ENCODE results near the gene TFB1M.

DNA sequence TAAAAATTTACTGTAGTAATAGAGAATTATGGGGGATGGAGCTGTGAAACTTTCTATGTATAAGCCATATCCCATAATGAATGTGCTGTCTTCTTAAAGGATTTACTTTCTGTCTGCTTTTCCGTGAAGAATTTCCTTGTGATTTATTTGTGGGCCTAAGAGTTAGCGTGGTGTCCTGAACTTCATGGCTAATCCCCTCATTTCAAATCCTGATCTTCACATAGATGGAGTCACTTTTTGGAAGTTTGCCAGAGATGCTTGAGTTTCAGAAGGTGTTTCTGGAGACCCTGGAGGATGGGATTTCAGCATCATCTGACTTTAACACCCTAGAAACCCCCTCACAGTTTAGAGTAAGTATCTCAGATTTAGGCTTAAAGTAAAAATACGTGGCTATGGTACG lies 69.8 kb downstream of the TFB1M start:
- no peak for TF ChIP-seq POLR2A (IDR thresholded peaks at IDR 0.05)
- TF ChIP-seq, protein P1, sequence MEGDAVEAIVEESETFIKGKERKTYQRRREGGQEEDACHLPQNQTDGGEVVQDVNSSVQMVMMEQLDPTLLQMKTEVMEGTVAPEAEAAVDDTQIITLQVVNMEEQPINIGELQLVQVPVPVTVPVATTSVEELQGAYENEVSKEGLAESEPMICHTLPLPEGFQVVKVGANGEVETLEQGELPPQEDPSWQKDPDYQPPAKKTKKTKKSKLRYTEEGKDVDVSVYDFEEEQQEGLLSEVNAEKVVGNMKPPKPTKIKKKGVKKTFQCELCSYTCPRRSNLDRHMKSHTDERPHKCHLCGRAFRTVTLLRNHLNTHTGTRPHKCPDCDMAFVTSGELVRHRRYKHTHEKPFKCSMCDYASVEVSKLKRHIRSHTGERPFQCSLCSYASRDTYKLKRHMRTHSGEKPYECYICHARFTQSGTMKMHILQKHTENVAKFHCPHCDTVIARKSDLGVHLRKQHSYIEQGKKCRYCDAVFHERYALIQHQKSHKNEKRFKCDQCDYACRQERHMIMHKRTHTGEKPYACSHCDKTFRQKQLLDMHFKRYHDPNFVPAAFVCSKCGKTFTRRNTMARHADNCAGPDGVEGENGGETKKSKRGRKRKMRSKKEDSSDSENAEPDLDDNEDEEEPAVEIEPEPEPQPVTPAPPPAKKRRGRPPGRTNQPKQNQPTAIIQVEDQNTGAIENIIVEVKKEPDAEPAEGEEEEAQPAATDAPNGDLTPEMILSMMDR (IDR thresholded peaks at IDR 0.05), result no peak
